ENCODE results near the gene INSR.

INSR gene

GRCh38 chr19:7263521-7263920 is 30.7 kb downstream of the INSR start:
- in situ Hi-C loops (cut with HindIII; ENCODE audit: low pct_ligation_motif_present, low pct_unique_long_range_greater_than_20kb, low sequenced_read_pairs): no loop called here
- no peak for DNase-seq

- DNase-seq: no peak
- in situ Hi-C loops (cut with HindIII; ENCODE audit: low pct_ligation_motif_present, low pct_unique_long_range_greater_than_20kb, low sequenced_read_pairs): no loop called here
These were observed 31.1 kb downstream of the INSR start for GRCh38 chr19:7263066-7263465.

GRCh38 chr19:7262470-7262869 is 31.7 kb downstream of the INSR start:
- DNase-seq: no peak

DNA sequence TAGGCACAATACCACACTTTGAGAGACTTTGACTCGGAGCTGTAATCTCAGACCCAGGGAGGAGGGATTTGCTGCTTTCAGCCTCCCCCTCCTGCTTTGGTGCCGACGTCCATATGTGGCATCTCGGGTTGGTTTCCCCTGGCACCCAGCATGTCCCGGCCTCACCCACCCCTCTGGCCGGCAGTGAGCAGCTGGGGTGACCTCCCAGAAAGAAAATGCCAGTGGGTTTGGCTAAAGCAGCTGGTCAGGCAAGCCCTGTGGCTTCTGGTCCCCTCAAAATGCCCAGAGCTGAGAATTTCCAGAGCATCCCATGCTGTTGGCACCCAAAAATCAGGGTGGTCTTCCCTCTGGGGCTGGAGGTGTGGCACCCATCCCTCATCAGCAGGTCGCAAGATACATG is 34.1 kb downstream of the INSR start:
- in situ Hi-C loops (cut with HindIII; ENCODE audit: low pct_ligation_motif_present, low pct_unique_long_range_greater_than_20kb, low sequenced_read_pairs): no loop called here
- no peak for DNase-seq

More at GRCh38 chr19:7262470-7262869, 31.7 kb downstream of the INSR start:
- in situ Hi-C loops (cut with HindIII; ENCODE audit: low pct_ligation_motif_present, low pct_unique_long_range_greater_than_20kb, low sequenced_read_pairs): no loop called here

DNA sequence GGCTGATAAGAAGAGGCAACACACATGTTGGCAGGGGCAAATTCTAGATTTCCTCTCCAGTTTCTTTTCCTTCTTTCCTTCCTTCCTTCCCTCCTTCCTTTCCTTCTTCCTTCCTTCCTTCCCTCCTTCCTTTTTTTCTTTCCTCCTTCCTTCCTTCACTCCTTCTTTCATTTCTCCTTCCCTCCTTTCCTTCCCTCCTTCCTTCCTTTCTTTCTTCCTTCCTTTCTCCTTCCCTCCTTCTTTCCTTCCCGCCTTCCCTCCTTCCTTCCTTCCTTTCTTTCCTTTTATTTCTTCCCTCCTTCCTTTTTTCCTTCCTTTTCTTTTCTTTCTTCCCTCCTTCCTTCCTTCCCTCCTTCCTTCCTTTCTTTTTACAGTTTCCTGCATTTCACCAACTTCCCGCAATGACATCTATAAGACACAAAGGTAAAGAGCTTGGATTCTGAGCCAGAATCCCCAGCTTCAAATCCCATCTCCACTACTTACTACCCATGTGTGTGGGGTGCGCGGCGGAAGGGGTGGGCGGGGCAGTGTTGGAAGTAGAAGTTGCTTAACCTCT is 35.3 kb downstream of the INSR start:
- in situ Hi-C loops (cut with HindIII; ENCODE audit: low pct_ligation_motif_present, low pct_unique_long_range_greater_than_20kb, low sequenced_read_pairs): no loop called here
- no peak for DNase-seq

- in situ Hi-C loops (cut with HindIII; ENCODE audit: low pct_ligation_motif_present, low pct_unique_long_range_greater_than_20kb, low sequenced_read_pairs): no loop called here
- DNase-seq: no peak
These were observed 36.0 kb downstream of the INSR start for GRCh38 chr19:7258041-7258839.

- no peak for DNase-seq
- in situ Hi-C loops (cut with HindIII; ENCODE audit: low pct_ligation_motif_present, low pct_unique_long_range_greater_than_20kb, low sequenced_read_pairs): no loop called here
These were observed 36.8 kb downstream of the INSR start for GRCh38 chr19:7257148-7258040.

GRCh38 chr19:7255631-7256030 is 38.6 kb downstream of the INSR start:
- in situ Hi-C loops (cut with HindIII; ENCODE audit: low pct_ligation_motif_present, low pct_unique_long_range_greater_than_20kb, low sequenced_read_pairs): no loop called here

DNA sequence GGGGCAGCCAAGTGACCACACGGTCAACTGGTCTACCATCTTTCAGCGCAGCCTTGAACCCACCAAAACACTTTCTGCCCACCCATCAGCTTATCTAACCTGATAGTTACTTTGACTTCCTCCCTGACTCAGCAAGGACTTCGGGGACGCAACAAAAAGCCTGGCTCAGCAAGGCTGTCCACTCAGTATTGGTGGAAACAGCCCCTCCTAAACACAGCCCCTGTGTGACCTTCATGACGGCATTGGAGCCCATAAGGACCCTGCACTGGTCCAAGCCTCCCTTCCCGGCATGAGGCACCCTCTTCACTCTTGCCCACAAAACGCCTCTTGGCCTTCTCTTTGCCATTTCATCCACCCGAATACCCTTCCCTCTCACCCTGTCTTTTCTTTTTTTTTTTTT is 39.1 kb downstream of the INSR start:
- DNase-seq: no peak
- in situ Hi-C loops (cut with HindIII; ENCODE audit: low pct_ligation_motif_present, low pct_unique_long_range_greater_than_20kb, low sequenced_read_pairs): no loop called here

More at GRCh38 chr19:7255631-7256030, 38.6 kb downstream of the INSR start:
- no peak for DNase-seq

DNA sequence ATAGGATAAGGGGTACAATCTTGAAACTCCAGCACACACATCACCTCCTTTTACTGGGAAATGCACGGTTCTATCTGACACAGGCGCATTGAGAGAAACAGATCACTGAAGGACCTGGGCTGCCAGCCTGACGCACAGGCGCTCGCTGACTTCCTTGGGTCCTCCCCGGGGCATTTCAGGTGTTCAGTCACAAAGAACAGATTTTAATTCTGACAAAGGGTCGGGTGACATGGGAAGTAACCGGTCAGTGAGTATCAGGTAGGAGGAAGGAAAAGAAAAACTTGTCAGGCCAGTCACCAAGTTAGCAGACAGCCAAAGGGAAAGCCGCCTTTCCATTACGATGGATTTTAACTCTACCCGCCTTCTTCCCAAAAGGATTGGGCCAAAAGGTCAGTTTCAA is 39.6 kb downstream of the INSR start:
- in situ Hi-C loops (cut with HindIII; ENCODE audit: low pct_ligation_motif_present, low pct_unique_long_range_greater_than_20kb, low sequenced_read_pairs): no loop called here
- no peak for DNase-seq

DNA sequence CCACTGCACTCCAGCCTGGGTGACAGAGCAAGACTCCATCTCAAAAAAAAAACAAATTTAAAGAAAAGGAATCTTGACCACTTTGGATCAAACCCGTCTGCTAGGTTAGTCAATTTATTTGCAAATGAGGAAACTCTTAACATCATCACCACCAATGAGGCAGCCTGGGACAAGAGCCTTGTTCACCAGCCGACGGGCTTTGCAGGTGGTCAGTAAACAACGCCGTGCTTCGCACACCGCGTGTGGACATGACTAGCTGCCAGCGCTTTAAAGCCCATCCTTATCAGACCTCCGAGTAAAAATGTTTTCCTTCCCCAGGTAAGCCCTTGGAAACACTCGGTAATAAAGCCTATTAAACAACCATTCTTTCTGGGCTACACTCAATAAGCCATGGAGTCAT is 41.9 kb downstream of the INSR start:
- DNase-seq: no peak
- in situ Hi-C loops (cut with HindIII; ENCODE audit: low pct_ligation_motif_present, low pct_unique_long_range_greater_than_20kb, low sequenced_read_pairs): no loop called here

DNA sequence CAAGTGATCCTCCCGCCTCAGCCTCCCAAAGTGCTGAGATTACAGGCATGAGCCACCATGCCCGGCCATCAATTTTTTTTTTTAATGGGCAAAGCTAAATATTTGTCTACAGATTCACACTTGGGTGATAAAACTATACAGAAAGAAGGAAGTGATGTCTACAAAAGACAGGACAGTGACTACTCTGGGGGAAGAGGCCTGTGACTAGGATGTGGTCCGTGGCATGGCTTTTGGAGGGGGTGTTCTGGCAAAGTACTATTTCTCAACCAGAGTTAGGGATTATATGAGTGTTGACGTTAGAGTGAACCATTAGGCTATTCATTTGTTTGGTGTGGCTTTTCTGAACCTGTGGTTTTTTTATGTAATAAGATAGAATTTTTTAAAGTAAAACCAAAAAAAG is 42.7 kb downstream of the INSR start:
- in situ Hi-C loops (cut with HindIII; ENCODE audit: low pct_ligation_motif_present, low pct_unique_long_range_greater_than_20kb, low sequenced_read_pairs): no loop called here

DNA sequence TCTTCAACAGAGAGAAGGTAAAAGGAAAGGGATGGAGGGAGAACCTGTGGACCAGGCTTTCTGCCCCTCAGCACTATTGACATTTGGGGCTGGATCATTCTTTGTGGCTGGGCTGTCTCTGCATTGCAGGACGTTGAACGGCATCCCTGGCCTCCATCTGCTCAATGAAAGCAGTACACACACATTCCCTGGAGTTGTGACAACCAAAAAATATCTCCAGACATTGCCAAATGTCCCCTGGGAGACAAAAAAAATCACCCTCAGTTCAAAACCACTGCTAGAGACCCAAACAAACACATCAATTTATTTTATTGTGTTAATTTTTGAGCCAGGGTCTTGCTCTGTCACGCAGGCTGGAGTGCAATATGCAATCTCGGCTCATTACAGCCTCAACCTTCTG is 43.3 kb downstream of the INSR start:
- in situ Hi-C loops (cut with HindIII; ENCODE audit: low pct_ligation_motif_present, low pct_unique_long_range_greater_than_20kb, low sequenced_read_pairs): no loop called here
- no peak for DNase-seq

More for the DNA sequence above, 42.7 kb downstream of the INSR start:
- no peak for DNase-seq

GRCh38 chr19:7250057-7250596 is 44.1 kb downstream of the INSR start:
- DNase-seq: no peak
- in situ Hi-C loops (cut with HindIII; ENCODE audit: low pct_ligation_motif_present, low pct_unique_long_range_greater_than_20kb, low sequenced_read_pairs): no loop called here

GRCh38 chr19:7247155-7247554 is 47.1 kb downstream of the INSR start:
- in situ Hi-C loops (cut with HindIII; ENCODE audit: low pct_ligation_motif_present, low pct_unique_long_range_greater_than_20kb, low sequenced_read_pairs): no loop called here
- no peak for DNase-seq

- in situ Hi-C loops (cut with HindIII; ENCODE audit: low pct_ligation_motif_present, low pct_unique_long_range_greater_than_20kb, low sequenced_read_pairs): no loop called here
These were observed 47.6 kb downstream of the INSR start for GRCh38 chr19:7246601-7247000.

DNA sequence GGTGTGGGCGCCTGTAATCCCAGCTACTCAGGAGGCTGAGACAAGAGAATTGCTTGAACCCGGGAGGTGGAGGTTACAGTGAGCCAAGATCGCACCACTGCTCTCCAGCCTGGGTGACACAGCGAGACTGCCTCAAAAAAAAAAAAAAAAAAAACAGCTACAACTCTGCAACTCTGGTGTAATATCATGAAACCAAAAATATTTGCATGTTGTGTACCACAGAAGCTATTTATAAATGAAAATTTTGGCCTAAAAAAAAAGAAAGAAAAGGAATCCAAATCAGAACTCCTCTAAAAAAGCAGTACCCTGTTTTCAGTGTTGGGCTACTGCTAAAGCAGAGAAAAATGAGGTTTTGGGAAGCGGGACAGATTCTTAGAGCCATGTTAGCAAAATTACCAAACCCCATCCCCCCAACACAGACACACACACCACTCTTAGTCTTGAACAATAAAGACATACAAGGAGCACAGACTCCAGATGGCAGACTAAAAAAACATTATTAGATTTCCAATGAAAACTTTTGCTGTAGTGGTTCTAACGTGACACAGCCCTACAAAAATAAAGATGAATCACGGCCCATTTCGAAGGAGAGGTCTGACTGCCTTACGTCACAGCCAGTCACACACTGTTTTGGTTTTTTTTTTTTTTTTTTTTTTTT is 51.5 kb downstream of the INSR start:
- in situ Hi-C loops (cut with HindIII; ENCODE audit: low pct_ligation_motif_present, low pct_unique_long_range_greater_than_20kb, low sequenced_read_pairs): no loop called here
- no peak for DNase-seq

More at GRCh38 chr19:7246601-7247000, 47.6 kb downstream of the INSR start:
- no peak for DNase-seq

GRCh38 chr19:7238051-7238450 is 56.2 kb downstream of the INSR start:
- in situ Hi-C loops (cut with HindIII; ENCODE audit: low pct_ligation_motif_present, low pct_unique_long_range_greater_than_20kb, low sequenced_read_pairs): no loop called here

DNA sequence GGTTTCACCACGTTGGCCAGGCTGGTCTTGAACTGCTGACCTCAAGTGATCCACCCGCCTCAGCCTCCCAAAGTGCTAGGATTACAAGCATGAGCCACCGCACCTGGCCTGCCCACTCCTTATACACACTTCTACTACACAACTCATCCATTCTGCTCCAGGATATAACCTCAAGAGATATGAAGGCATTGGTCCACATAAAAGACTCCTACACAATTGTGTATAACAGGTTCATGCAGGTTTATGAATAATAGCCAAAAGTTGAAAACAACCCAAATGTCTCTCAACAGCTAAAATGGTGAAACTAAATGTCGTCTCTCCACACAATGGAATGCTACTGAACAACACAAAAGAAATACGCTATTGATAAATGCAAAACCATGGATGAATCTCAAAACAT is 58.1 kb downstream of the INSR start:
- in situ Hi-C loops (cut with HindIII; ENCODE audit: low pct_ligation_motif_present, low pct_unique_long_range_greater_than_20kb, low sequenced_read_pairs): no loop called here
- no peak for DNase-seq

More at GRCh38 chr19:7238051-7238450, 56.2 kb downstream of the INSR start:
- no peak for DNase-seq

All from ACHN (cell line).